HG03103 (cell line): ENCODE data around the gene DISC1.
"Not testable (repeated sequence)": the region's sequence is repeated elsewhere in the genome, so short reads cannot be mapped to it uniquely, and the experiment has no call there.

Experiments used
- ATAC-seq: cut with Tn5 transposase; IDR thresholded peaks from one replicate; pipeline ENCODE4 v1.9.1; 2021; ENCODE audit warnings: low read depth; ENCODE audit not compliant: unreplicated experiment

Gene DISC1

DNA sequence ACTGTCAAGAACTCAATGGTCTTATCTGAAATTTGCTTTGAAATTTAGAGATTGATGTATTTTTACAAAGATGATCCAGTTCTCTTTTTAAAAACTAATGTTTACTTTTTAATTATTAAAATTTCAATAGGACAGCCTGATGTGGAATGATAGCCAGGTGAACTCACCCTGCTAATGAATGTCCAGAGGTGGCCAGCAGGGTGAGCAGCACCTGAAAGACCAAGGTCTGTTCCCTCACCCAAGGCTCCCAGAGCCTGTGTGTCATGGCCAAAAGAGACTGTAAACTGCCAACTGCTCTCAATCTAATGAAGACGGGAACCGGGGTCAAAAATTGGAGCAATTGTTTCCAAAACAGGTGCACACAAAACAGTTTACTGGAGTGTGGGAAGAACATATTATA is 340.4 kb downstream of the DISC1 start:
- no peak for ATAC-seq

DNA sequence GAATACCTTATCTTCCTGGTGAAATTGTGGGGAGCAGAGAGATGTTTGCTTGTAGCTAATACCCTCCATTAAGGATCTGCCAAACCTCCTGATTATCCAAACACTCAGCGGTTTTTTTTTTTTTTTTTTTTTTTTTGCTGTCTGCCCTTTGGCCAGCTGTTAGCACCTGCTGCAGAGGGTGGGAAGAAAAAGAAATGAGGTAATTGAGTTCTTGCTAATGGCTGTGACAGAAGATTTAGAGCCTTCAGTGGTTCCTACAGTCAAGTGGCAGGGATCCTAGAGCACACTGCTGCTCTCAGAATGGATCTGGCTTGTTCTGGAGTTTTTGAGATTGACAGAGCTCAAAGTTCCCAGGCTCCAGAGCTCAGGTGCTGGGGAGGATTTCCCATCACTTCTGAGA is 342.5 kb downstream of the DISC1 start:
- ATAC-seq = no peak

DNA sequence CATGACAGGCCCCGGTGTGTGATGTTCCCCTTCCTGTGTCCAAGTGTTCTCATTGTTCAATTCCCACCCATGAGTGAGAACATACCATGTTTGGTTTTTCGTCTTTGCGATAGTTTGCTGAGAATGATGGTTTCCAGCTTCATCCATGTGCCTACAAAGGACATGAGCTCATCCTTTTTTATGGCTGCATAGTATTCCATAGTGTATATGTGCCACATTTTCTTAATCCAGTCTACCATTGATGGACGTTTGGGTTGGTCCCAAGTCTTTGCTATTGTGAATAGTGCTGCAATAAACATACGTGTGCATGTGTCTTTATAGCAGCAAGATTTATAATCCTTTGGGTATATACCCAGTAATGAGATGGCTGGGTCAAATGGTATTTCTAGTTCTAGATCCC is 343.2 kb downstream of the DISC1 start:
- not testable (repeated sequence) for ATAC-seq

DNA sequence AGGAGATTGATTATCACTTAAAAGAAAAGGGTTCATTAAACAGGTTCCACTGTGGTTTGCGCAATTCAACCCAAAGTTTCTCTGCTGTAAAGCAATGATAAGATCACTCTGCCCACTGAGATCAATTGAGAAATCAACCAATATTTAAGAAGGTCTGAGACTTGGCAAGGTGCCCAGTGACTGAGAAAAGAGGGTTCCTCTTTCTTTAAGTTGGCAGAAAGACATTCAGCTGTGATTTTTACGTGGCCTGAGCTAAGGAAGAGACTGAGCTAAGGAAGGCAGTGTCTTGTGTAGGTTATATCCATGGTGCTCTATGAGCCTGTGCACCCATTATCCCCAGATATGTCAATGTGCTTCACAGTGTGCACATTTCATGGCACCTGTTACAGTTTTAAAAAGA is 344.1 kb downstream of the DISC1 start:
- no peak for ATAC-seq

DNA sequence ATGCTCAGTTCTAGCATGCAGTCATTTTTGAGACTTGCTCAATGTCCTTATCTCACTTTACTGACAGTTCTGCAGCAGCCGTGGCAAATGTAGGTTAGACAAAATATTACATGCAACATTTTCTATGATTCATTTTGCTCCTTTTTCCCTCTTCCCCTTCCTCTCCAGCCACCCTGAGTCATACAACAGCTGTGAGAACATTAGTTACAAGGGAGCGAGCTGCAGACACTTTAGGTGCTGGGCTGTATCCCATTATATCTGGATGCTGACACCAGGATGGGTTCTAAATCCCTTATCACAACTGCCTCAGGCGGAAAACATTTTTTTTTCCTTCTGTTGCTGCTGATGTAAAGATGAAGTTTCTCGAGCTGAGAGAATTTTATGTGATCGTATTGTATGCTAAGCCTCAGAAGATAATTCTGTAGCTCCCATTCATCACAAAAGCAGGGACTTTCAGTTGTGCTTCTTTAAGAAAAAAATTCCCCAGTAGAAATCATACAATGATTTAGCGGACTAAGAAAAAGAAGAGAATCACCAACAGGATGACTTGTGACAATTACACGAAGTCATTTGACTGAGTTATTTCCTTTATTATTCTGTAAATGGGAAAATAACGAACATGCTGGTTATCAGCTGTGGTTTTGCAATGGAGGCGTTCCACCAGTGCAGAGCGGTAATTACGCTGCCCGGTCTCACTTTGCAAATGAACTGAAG is 345.0 kb downstream of the DISC1 start:
- no peak for ATAC-seq

DNA sequence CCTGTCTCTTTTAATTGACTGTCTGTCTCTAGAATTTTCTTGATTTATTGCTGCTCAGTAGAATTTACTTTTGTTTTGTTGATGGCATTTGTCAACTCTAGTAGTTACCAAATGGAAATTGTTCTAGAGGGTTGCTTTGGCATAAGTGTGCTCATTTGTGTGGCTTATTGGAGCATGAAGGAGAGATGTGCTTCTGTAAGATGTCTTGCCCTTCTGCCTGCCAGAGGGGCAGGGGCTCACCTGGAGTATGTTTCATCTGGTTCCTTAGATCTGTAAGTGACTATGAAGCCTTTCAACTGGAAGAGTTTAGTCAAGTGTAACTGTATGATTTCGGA is 345.5 kb downstream of the DISC1 start:
- no peak for ATAC-seq

DNA sequence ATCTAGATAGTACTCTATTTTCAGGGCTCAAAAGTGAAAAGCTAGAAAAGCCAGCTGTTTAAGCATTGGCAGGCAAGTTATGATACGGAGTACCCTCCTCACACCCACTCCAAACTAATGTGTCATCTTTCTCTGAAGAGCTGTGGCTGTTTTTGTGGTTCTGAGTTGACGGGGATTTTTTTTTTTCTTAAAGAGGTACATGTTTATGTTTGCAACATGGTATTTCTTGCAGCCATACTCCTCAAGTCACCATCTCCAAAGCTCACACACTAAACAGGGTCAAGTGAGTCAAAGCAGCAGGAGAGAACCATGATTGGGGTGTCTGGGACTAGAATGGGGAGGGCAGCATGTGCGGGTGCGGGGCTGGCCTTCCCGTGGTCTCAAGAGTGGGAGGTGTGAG is 347.2 kb downstream of the DISC1 start:
- no peak for ATAC-seq

DNA sequence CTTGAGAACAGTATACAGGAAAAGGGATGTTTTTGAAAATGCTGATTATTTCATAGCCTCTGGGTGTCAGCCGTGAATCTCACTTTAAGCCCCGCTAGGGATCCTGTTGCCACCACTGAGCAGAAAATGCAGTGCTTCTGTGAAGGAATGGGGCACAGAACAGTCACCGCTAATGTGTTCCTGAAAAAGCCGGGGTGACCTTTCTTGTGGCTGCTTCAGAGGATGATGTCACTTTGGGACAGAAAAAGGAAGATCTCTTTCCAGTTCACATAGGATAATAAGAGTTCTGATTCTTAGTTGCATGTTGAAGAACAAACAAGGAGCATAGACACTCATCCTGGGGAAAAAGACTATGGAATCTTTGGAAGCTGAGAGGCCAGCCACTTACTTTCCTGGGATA is 349.6 kb downstream of the DISC1 start:
- ATAC-seq = no peak

DNA sequence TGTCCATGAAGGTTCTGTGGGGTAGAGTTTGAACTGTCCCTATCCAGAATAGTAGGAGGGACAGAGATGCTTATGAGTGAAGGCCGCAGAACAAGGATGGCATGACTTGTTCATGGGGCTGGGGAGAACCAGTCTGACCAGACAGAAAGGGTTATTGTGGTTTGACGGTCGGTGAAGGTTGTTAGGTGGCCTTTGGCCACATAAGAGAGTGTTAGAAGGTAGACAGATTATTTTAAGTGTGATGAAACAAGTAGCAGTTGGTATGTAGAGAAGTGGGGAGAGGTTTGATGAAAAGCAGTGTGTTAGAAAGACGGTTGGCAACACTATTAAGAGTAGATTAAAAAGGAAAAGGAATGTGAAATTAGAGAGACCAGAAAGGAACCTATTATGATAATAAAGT is 355.1 kb downstream of the DISC1 start:
- ATAC-seq = no peak

DNA sequence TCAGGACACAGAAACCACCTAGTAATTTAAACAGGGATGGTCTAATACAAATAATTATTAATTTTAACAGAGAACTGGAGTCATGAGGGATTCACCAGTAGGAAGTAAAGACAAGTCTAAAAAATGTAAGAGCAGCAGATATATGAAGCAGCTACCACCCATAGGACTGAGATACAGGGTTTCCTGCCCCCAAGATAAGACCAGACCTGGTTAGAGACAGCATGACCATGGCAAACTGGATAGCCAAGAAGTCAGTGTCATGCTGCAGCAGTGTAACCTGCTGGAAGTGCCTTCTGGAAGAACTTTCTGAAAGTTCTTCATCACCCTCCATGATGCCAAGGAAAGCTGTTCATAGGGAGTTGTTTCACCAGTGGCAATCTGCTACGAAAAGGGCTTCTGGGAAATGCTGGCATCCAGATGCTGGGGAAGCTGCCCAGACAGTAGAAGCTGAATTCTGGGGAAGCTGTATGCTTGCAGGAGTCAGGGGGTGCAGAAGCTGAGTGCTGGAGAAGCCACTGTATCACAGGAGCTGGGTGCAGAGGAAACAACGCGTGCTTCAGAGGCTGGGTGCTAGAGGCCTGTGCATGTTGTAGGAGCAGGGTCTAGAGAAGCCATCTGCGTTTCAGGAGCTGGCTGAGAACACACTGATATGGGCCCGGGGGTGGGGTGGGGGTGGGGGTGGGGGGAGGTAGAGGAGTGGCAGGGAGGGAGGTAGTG is 356.4 kb downstream of the DISC1 start:
- ATAC-seq = no peak

DNA sequence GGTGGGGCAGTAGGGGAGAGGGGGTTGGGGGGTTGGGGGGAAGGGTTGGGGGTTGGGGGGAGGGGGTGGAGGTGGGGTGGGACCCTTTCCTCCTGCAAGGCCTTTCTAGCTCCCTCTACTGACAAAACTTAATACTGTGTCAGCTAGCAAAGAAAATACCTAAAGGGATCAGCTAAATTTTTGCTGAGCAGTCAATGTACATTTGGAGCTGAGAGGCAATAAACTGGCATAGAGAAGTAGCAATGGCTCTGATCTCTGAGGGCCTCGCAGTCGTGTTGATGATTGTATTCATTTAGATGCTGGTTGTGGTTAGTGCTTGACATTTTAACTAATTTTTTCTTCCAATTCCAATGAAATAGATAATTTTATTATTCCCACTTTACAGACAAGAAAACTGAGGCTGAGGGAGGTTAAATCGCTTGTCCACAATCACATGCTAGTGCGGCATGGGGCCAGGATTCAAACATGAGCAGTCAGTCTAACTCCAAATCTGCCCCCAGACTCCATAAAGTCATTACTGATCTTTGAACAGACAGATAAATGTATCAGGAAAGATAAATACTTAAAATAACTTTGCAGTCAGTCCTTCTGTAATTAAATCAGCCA is 357.1 kb downstream of the DISC1 start:
- ATAC-seq = no peak

DNA sequence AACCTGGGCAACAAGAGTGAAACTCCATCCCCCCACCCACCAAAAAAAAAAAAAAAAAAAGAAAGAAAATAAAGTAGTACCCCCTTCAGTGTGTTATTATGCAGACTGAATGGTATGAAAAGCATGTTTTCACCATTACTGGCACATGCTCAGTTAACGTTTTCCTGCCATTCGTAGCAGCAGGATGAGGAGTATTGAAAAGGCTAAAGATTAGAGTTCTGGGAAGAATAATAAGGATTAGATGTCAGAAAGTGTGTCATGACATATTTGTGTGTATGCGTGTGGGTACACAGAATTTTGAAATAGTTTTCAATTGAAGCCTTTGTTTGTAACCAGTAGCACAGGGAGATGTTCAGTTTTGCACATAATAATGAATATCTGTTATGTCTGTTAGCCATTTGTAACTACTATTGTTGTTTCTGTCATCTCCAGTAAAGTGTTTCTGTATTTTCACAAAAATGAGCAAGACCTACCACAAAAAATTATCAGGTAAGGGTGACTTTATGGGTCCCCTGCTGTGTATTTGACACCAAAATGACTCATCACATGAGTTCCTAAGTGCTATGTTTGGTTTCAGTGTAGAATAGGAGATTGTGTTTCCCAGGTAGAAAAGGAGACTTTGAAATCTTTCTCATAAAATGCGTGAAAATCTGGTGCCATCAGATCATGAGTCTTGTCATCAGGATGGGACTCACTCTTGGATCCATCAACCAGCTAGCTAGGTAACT is 358.9 kb downstream of the DISC1 start:
- ATAC-seq = no peak

DNA sequence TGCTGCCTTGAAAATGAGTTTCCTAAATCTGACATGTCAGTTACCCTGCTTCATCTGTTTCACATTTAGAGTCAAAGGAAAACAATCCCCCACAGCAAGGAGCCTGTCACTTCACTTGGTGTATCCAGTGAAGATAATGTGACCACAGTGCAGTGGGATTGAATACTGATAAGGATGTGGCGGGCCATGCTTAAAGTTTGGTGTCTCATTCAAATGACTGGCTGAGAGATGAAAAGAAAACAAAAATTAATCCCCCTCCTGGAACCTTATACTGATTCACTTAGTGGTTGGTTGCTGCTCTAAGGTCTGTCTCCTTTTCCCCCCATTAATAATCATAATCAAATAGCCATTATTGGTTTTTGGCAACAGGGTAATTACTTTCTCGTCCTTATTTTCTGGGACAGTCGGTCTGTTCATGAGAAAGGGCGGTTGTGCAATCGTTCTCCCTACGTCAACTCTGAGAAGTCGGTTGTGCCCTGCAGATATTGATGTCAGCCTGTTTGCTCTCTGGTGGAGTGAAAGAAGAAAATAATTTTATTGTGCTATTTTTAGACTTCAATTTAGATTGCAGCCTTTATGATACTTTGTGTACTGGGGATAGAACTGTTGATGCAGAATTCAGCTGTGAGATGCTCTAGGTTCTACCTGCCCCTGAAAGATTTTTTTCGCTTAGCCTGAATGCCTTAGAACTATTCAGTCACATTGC is 360.2 kb downstream of the DISC1 start:
- ATAC-seq = no peak

DNA sequence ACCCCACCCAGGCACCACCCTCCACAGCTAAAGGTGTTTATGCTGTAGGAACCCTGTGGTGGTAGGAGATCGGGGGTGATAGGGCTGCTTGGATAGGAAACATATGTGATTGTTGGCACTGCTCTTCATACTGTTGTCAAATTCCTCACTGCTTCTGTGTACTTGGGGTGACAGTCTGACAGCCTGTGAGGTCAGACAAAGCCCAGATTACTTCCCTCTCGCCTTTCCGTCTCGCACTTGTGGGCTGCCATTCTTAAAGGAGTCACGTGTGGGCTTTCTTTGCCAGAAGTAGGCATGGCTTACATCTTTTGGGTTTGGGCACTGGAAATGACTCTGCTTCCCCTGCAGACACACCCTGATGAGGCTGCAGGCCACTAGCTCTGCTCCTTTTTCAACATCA is 363.8 kb downstream of the DISC1 start:
- no peak for ATAC-seq

DNA sequence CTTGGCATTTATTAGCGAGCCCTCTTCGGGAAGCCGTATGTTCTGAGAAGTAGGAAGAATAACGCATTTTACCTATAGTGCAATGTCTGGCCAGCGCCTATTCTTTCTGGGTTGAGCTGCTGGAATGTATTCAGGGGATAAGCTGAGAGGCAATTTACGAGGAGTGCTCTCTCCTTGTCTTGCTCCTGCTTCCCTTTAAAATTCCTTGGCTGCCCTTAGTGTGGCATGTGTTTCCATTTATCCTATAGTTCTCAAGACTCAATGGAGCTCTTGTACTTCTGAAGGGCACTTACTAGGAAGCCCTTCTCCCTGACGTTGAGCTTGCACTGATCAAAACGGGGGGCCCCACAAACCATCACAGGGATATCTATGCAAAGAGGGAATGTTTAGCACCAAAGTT is 364.6 kb downstream of the DISC1 start:
- ATAC-seq = no peak

DNA sequence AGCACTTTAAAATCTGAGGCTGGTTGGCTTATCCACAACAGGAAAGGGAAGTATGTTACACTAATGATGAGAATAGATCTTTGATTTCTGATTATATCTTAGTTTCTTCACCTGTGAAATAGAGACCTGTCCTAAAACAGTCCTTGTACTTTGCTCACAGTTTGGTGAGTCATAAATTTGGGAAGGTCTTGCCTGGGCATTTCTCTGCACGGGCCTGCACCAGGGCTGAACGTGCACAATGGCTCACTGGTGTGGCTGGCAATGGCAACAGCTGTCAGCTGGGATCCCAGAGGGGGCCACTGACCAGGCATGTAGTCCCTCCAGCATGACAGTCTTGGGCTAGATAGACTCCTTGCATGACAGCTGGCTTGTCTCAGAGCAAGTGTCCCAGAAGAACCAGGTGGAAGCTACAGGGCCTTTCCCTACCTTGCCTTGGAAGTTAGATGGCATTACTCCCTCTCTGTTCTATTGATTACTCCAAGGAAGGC is 367.4 kb downstream of the DISC1 start:
- ATAC-seq = no peak

DNA sequence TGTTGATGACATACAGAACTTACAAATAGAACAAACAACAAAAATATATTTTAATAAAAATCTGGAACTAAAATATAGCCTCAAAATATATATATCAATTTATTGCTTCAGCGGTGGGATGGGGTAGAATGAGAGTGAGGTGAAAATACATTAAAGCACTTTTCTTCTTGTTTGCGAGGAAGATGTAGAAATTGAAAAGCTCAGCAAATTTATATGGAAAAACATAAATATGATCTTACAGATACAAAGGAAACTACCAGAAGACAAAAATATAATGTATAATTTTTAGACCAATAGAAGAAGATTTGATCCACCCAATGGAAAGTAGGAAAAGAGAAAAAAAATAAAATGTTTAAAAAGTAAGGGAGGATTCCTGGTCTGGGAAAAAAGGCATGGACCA is 372.2 kb downstream of the DISC1 start:
- ATAC-seq = no peak

DNA sequence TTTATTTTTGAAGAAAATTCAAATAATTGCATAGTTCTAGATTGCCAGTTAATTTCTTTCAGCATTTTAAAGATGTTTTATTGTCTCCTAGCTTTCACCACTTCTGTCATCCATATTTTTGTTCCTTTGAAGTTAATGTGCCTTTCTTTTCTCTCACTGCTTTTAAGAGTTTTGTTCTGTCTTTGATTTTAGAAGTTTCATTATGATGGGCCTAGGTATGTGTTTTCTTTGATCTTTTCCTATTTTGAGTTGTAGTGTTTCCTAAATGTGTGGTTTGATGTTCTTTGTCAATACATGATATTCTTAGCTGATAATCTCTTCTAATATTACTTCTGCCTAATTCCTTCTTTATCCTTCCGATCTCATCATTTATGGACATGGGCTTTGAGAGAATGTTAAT is 378.7 kb downstream of the DISC1 start:
- no peak for ATAC-seq

DNA sequence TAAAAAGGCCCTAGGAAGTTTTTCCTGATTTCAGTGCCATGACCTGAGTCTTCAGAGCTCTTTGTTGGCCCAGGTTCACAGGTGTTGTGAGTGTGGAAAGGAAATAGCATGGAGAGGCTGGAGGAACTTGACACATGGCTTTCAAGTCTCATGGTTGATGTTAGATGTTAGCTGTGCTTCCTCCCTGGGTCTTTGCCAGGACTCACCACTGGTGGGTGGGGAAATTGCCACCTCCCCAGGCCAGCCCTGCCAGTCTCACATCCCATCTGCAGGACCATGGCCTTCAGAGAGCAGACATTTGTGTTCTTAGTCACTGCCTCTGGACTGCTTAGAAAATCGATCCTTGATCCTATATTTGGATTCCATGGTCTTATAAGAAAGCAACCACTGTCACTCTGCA is 383.2 kb downstream of the DISC1 start:
- no peak for ATAC-seq

DNA sequence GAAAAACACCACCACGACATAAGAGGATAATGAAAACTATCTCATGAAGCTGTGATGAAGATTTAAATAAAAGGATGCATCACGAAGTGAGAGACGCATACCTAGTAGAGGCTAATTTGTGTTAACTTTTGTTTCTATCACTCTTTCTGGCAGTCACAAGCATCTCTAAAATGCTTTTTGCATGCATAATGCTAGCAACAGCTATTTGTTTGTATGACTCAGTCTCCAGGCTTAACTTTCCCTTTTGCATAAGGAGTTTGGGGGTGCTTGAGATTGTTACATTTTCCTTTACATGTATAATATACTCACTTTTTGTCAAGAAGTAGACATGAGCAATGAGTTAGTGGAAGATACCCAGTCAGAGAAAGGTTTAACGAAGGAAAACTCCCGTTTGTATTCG is 385.4 kb downstream of the DISC1 start:
- ATAC-seq = no peak
